ENCODE data around the gene PARP4.
"Not testable (repeated sequence)": the region's sequence is repeated elsewhere in the genome, so short reads cannot be mapped to it uniquely, and the experiment has no call there.

PARP4 gene

DNA sequence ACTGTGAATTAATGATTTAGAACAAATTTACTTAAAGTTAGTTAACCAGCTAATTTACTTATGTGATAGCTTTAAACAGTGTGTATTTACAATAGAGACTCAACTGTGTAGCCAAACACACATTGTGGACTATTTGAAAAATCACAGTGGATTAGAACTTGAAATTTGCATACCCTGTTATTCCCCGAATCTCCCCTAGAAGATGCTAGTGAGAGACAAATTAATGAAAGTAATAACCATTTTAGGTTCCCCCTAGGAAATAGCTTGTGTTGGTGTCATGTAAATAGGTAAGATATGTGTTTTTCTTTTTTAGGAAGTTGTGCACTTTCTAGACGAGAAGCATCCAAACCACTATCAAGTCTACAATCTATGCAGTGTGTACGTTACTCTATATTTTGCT, 104.7 kb downstream of the PARP4 start:
- no peak for DNase-seq (ENCODE audit: low read depth)
- no peak overlapping the region for H3K4me3 ChIP-seq (ENCODE audit: low read length)
- TF ChIP-seq, protein P1, sequence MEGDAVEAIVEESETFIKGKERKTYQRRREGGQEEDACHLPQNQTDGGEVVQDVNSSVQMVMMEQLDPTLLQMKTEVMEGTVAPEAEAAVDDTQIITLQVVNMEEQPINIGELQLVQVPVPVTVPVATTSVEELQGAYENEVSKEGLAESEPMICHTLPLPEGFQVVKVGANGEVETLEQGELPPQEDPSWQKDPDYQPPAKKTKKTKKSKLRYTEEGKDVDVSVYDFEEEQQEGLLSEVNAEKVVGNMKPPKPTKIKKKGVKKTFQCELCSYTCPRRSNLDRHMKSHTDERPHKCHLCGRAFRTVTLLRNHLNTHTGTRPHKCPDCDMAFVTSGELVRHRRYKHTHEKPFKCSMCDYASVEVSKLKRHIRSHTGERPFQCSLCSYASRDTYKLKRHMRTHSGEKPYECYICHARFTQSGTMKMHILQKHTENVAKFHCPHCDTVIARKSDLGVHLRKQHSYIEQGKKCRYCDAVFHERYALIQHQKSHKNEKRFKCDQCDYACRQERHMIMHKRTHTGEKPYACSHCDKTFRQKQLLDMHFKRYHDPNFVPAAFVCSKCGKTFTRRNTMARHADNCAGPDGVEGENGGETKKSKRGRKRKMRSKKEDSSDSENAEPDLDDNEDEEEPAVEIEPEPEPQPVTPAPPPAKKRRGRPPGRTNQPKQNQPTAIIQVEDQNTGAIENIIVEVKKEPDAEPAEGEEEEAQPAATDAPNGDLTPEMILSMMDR (conservative IDR thresholded peaks at IDR 0.05; ENCODE audit: low read depth, low read length): peak; percentile 14

DNA sequence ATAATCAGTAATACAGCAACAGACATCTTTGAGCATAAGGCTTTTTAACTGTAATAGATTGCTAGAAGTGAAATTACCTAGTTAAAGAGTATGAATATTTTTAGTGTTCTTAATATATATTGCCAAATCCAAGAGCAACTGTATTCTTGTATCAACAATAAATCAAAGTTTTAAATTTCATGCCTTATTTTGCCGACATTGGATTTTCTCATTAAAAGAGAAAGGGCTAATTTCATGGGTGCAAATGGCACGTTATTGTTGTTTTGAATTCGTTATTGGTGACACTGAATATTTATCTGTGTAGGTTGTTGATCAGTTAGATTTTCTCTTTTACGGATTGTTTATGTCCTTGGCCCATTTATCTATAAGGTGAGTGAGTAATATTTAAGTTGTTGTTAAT, 106.1 kb downstream of the PARP4 start:
- no peak overlapping the region for H3K4me3 ChIP-seq (ENCODE audit: low read length)
- no peak for DNase-seq (ENCODE audit: low read depth)
- TF ChIP-seq, protein P1 (conservative IDR thresholded peaks at IDR 0.05; ENCODE audit: low read depth, low read length): no peak

DNA sequence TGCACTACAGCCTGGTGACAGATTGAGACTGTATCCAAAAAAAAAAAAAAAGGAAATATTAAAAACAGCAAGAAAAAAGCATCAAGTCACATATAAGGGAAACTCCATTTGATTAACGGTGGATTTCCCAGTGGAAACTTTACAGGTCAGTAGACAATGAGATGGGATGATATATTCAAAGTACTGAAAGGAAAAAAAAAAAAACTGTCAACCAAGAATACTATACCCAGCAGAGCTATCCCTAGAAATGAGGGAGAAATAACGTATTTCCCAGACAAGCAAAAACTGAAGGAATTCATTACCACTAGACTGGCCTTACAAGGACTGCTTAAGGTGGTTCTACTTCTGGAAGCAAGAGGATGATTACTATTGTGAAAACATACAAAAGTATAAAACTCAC, 115.8 kb downstream of the PARP4 start:
- no peak for DNase-seq (ENCODE audit: low read depth)
- TF ChIP-seq, protein P1 (conservative IDR thresholded peaks at IDR 0.05; ENCODE audit: low read depth, low read length): no peak
- no peak overlapping the region for H3K4me3 ChIP-seq (ENCODE audit: low read length)

DNA sequence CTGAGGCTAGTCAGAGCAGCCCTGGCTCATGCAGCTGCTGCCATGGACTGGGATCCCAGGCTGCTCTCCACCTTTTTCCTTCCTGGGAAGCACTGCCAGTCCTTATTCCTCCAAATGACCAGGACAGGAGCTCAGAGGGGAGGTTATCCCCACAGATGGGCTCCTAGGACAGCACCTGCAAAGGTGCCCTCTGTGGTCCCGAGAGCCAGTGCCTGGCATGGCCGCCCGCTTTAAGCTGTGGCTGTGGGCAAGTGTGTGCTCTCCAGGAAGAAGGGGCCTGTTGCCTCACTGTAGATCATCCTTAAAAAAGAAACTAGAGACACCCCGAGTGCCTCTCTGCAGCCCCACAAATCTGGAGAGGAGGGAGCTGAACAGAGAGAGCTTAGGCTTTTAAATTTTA, 119.6 kb downstream of the PARP4 start:
- no peak overlapping the region for H3K4me3 ChIP-seq (ENCODE audit: low read length)
- TF ChIP-seq, protein P1 (conservative IDR thresholded peaks at IDR 0.05; ENCODE audit: low read depth, low read length): no peak
- no peak for DNase-seq (ENCODE audit: low read depth)

DNA sequence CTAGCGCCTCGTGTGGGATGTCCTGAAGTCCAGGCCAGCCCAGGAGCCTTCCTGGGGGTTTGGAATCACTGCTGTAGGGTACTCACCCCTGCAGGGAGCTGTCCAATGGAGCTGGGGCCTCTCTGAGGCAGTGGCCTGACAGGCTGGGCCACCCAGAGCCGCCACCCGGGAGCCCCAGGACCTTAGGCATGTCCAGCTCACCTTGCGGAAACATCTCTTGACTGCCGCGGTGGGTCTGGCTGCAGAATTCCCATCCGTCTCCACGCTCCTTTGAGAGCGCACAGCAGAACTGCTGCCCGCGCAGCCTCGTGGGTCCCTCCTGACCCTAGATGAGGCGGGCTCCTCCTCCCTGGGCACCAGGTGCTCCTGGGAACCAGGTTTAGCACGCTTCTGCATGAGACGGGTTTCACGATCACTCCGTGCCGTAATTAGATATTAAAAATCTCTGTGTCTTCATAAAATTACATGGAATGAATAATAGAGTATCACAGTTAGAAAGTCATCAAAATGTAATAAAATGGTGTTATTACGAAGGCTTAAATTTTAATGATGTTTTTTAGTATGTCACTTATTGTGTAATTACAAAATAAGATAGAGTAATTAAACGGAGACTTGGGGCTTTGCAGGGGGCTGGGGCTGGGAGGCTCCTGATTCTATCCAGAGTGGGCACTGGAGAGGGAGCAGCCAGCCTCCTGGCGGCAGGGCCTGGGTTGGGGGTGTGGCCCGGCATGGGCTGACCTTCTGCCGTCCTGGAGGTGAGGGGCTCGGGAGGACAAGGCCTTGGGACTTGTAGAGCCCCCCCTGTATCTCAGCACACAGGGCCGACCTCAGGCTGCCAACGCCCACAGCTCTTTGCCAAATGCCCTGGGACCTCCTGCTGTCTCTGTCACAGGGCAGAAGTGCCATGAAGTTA, 120.6 kb downstream of the PARP4 start:
- DNase-seq (ENCODE audit: low read depth); H3K4me3 ChIP-seq (ENCODE audit: low read length): not testable (repeated sequence)

DNA sequence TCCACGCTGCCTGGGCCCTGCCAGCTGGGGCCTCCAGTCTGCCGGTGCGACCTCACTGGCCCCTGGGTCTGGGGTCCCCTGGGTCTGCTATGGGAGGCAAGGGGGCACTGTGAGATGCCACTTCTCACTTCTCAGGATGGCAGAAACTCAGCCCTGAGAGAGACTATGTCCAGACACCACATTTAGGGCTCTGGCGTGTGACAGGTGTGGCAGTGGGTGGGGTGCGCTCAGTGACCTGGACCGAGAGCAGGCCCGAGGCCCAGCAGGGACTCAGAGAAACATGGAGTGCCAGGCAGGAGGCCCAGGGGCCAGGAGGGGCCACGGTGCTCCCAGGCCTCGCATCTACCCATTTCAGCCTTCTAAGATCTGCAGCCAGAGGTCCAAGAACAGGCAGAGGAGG, 121.8 kb downstream of the PARP4 start:
- DNase-seq (ENCODE audit: low read depth); H3K4me3 ChIP-seq (ENCODE audit: low read length): not testable (repeated sequence)

DNA sequence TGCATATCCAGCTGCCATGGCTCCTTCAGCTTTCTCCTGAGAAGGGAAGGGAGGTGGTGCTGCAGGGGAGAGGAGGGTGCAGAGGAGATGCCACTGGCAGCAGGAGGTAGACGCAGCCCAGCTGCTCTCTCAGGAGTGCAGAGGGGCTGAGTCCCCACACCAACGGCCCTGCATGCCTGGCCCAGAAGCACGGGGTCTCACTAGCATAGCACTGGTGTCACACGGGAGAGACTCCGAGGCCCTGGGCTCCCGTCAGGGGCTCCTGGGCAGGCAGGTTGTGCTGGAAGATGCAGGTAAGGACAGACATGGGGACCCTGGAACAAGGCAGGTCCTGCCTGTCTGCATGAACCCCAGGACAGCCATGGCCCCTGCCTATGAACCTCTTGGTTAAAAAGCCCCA, 123.1 kb downstream of the PARP4 start:
- DNase-seq (ENCODE audit: low read depth): no peak
- H3K4me3 ChIP-seq (ENCODE audit: low read length): no peak overlapping the region
- TF ChIP-seq, protein P1 (conservative IDR thresholded peaks at IDR 0.05; ENCODE audit: low read depth, low read length): no peak

DNA sequence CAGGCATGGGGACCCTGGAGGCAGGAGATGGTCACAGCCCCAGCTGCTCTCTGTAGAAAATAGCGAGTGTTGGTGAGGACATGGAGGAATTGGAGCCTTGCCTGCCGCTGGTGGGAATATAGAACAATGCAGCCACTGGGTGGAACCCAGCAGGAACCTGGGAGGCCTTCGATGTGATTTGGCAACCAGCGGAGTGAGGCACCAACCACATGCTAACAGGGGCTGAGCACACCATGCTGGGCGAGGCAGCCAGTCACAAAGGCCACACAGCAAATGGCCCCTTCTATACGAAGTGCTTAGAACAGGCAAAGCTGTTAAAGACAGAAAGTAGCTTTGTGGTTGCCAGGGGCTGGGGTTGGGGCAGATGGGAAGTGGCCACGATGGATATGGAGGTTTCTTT, 123.8 kb downstream of the PARP4 start:
- not testable (repeated sequence) for DNase-seq (ENCODE audit: low read depth)

More for the DNA sequence above, 123.8 kb downstream of the PARP4 start:
- not testable (repeated sequence) for H3K4me3 ChIP-seq (ENCODE audit: low read length)
